DMS79 treated with DMSO at 0.1 percent for 48 hours (cell line): ENCODE data around the gene MGP.
A peak's percentile ranks its signal among the peaks of the same experiment; 100 is the strongest.

Experiments used
- DNase-seq: peaks from one replicate; lab custom pipeline; 2025; lab: John Stamatoyannopoulos, UW

MGP gene

DNA sequence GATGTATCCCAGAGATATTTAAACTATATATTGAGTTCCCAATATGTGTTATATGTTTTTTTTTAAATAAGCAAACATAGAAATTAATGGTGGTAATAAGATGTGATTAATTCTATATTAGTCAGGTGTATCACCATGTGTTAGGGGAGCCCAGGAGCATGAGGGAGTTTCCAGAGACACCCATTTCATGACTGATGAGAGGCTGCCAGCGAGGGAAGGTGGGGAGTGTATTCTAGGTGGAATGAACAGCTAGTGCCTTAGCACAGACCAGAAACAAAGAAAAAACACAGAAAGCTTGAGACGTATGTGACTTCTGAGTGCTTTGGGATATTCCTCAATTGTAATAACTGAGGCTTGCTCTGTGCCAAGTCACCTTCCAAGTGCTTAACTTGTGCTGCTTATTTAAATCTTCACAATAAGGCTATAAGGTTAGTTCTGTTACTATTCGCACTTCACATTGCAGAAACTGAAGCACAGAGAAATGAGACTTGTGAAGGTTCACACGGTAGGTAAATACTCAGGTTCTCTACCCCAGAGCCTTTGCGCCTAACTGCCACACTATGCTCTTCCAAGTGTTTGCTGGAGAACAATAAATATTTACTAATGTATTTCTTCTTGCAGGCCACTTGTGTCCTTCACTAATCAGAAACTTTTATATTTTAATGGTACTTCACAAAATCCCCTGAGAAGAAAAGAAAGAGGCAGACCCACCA is 17.9 kb upstream of the MGP start:
- DNase-seq: no peak

GRCh38 chr12:14902465-14902864 is 16.8 kb upstream of the MGP start:
- DNase-seq: no peak

DNA sequence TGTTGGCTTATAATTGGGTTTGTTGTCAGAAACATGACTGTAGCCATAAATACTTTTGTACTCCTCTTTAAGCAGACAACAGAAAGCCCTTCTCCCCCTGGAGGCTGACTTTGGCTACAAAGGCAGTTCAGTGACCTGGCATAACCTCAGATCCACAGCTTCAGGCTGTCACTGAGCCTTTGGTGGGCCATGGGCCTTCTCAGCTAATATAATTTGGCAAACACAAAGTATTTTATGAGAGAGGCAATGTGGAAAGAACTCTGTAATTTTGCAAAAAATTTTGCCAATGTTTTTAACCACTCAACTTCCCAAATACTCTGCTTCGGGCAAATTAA is 15.5 kb upstream of the MGP start:
- DNase-seq: no peak

DNA sequence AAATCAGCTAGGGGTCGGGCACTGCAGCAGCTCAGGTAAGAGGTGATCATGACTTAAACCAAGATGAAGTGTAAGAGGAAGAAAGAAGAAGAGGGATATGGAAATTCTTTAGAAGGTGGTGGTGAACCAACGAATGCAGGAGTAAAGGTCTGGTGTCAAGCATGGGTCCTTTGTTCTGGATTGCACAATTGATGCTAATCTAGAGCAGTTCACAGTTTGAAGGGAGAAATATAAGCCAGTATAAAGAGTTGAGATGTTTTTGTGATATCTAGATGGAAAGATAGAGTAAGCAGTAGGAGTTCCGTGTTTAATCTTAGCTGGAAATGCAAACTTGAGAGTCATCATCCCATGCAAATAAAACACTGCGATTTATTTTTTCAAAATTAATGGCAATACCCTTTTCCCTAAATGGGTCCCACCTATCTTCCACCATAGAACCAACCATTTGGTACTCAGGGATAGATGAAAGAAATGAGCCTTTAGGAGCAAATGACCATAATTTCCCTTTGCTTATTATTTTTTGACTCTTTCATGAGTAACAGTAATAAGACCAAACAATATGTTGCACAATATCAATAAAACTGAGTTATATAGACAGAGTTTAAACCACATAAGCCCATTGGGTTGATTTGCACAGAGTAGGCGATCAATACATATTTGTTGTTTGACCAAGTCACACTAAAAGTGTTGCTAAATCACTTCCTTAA is 15.0 kb upstream of the MGP start:
- DNase-seq: no peak

GRCh38 chr12:14896521-14897169 is 11.0 kb upstream of the MGP start:
- DNase-seq: no peak

- DNase-seq: no peak
These were observed 8.0 kb upstream of the MGP start for GRCh38 chr12:14893506-14894250.

DNA sequence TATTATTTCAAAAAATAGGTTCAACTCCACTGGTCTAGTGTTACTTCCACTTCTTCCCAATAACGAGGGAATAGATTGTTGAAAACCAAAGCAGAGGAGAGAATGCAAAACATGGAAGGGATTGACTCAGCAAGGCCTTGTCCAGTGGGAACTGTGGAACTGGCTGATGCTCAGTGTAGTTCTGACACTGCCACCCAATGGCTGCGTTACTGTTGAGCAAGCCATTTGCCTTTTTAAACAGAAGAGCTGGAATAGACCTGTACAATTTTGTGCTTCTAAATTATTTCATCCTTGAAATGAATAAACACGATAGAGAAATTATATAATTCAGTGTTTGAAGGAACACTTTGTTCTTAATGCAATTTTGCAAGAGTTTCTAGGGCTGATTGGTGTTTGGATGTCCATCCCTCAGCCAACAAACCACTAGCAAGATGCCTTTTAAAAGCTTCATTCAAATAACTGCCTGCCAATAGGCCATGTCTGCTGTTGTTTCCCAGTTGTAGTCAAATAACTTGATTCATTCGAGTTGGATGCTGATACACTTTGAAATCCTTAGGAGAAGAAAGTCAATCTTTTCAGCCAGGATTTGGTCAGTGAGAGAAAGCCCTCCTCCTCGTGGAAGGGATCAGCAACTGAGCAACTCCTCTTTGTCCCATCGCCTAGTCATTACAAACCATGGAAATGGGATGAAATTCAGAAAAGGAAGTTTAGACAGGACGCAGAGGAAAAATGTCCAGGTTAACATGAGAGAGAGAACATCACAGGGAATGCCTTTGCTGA is 7.3 kb upstream of the MGP start:
- DNase-seq: no peak

GRCh38 chr12:14890701-14891100 is 5.0 kb upstream of the MGP start:
- DNase-seq: no peak

GRCh38 chr12:14886271-14886670 is 617 bp upstream of the MGP start:
- DNase-seq: peak; percentile 15

GRCh38 chr12:14884458-14884878 is 1.2 kb downstream of the MGP start:
- DNase-seq: peak; percentile 89

DNA sequence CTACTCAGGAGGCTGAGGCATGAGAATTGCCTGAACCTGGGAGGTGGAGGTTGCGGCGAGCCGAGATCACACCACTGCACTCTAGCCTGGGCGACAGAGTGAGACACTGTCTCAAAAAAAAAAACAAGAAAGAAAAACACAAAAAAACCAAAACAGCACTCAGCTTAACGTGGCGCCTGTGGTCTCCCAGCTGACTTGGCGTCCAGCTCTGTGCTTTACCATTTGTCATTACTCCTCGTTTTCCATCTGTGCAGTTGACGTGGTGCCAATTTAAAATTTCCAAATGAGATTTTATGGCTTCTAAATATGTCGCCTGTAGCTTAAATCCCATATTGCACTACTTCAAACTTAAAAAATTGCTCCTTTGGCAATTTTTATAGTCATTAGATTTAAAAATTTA is 2.0 kb downstream of the MGP start:
- DNase-seq: no peak

DNA sequence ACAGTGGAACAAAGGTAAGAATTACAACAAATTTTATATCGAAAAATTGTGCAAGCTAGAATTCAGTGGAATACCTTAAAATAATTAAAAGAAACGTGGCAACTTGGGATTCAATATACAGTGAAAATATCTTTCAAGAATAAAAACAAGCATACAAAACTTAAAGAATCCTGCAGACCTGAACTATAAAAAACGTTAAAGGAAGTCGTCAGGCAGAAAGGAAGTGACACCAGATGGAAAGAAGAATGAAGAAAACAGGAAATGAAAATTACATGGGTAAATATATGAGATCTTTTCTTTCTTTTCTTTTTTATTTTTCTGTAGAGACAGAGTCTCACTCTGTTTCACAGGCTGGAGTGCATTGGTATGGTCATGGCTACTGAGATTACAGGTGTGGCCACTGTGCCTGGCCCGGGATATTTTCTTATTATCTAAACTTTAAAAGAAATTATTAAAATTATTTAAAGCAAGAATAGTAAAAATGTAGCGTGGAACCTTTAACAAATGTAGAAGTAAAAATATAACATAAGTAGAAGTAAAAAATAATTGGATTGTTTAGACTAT is 4.7 kb downstream of the MGP start:
- DNase-seq: no peak

DNA sequence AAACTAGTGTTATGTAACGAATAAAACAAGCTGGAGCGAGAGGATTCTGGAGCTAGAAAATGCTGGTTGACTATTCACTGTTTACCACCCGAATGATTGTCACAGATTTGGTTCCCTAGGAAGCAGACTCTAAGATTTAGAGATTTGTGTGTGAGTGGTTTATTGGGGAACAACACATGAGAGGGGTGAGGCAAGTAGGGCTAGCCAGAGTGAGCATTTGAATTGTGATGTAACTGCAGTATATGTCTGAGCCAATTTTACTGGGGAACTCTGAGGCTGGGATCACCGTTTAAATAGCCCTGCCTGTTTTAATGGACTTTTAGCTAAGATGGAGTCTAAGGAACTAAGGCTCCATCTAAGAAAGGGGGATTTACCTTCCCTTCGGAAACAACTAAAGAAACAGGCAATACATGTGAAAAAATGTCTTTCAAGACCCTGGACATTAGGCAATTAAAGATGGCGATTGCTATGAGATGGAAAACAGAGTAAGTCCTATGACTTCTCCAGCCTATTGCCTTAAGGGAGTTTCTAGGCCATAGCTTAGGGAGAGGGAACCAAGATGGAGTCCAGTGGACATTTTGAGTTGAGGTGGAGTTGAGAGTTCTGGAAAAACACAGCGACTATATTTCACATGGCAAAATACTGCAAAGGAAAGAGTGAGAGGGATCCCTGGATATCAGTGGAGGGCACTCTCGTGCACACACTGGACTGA is 6.3 kb downstream of the MGP start:
- no peak for DNase-seq

DNA sequence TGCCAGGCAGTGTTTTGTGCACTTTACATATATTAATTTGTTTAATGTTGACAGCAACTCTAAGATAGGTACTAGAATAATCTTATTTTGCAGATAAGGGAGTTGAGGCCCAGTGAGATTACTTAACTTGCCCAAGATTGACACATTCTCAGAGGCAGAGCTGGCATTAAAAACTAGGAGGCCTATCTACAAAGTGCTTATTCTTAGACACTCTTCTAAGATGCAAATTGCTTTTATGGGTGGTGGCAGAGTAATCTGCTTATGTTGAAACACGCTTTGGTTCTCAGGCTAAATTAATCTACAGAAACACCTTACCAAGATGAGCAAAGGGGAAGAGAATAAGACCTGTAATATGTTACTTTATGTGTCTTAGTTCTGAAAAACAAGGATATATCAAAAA is 7.2 kb downstream of the MGP start:
- no peak for DNase-seq

DNA sequence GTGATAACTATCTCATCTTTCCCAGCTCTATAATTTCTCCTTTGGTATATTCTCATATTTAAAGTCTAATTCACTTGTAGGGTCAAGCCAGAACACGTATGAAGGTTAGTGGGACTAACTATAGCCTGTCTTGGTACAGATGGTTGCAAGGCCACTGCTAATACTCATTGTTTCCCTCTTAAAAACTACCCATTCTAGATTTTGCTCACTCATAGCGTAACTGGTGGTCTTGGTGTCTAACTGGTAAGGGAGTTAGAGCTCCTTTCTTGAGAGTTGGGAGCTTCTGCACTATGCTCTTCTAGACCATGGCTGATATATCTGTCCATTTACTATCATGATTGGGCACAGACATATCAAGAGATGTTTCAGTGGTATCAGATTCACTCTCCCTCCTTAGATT is 8.8 kb downstream of the MGP start:
- DNase-seq: no peak

DNA sequence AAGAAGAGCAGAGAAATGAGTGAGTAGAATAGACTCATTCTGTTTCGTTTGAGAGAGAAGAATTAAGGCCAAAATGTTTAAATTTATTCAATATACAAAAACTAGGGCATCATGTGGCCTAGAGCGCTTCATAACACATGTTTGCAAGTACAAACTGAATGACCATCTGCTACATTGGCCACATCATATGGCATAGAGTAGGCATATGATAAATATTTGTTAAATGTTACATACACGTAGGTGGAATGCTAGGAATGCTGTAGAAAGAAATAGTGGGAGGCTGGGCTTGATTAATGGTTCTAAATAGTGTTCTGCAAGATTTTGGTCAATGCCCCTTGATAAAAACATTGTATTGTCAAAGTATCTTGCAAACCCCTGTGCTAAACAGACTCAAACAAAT is 10.8 kb downstream of the MGP start:
- DNase-seq: no peak

DNA sequence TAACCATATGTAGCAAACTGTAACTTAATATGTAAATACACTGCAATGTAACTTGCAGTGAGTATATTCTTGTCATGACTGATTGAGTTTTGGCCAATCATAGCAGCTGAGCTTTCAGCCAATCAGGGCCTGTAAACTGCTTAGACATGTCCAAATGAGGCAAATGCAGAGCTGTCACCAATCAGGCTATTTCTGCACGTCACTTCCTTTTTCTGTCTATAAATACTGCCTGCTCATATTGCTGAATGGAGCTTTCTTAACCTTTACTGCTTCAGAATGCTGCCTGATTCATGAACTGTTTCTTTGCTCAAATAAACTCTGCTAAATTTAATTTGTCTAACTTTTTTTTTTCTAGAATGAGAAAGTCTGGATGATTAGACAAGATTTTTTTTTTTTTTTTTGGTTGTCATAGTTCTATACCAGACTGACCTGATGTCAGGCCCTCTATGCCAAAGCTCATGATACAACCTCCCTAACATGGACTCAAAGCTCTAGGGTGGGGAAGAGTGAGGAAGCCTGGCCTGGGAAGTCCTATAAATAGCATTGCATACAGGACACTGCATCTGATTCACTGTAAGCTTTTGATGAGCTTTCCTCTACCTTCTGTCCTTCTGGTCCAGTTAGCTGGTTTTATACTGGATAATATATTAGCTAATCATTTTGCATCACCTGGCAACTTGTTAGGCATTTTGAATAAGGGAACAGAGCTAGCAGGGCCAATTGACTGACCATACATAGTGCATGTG is 12.0 kb downstream of the MGP start:
- no peak for DNase-seq

GRCh38 chr12:14871886-14872285 is 13.8 kb downstream of the MGP start:
- DNase-seq: no peak

GRCh38 chr12:14871247-14871646 is 14.4 kb downstream of the MGP start:
- no peak for DNase-seq

DNA sequence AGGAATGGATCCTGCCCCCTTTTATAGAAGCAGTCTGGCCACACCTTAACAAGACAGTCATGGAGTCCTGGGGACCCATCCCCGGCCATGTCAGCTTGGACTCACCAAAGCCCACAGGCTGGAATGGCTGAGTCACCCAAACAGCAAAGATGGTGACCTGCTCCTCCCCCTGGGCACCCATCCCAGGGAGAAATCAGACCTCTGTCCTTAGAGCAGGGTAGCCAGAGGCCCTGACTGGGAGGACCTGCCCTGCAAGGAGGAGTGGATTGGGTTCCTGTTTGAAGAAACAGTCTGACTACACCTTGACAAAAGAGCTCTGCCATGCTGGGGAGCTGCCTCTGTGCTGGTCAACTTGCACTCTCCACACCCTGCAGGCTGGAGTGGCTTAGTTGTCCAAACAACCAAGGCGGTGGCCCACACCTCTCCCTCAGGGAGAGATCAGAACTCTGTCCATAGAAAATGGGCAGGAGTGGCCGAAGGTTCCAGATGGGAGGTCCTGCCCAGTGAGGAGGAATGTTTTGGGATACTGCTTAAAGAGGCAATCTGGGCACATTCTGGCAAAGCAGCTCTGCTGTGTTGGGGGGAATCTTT is 16.6 kb downstream of the MGP start:
- no peak for DNase-seq
